HG03565 (cell line): ENCODE measurements around the gene PHLPP1.
A peak's percentile ranks its signal among the peaks of the same experiment; 100 is the strongest.

Experiments
- ATAC-seq: cut with Tn5 transposase; IDR thresholded peaks from one replicate; pipeline ENCODE4 v1.9.1; 2021; ENCODE audit warnings: mild to moderate bottlenecking, moderate library complexity; ENCODE audit not compliant: unreplicated experiment

The PHLPP1 gene

GRCh38 chr18:62928326-62928725, 213.0 kb downstream of the PHLPP1 start:
- no peak for ATAC-seq

GRCh38 chr18:62933261-62933887, 218.0 kb downstream of the PHLPP1 start:
- no peak for ATAC-seq

- no peak for ATAC-seq
These were observed 220.7 kb downstream of the PHLPP1 start for GRCh38 chr18:62935994-62936393.

- no peak for ATAC-seq
These were observed 221.7 kb downstream of the PHLPP1 start for GRCh38 chr18:62937065-62937464.

- no peak for ATAC-seq
These were observed 222.7 kb downstream of the PHLPP1 start for GRCh38 chr18:62938006-62938405.

- peak; percentile 49 for ATAC-seq
These were observed 223.1 kb downstream of the PHLPP1 start for GRCh38 chr18:62938487-62938886.

GRCh38 chr18:62939433-62939832, 224.1 kb downstream of the PHLPP1 start:
- ATAC-seq, result no peak

- no peak for ATAC-seq
These were observed 224.6 kb downstream of the PHLPP1 start for GRCh38 chr18:62939926-62940325.

- ATAC-seq, result no peak
These were observed 227.2 kb downstream of the PHLPP1 start for GRCh38 chr18:62942578-62942977.

- no peak for ATAC-seq
These were observed 229.1 kb downstream of the PHLPP1 start for GRCh38 chr18:62944454-62944853.

- ATAC-seq, result no peak
These were observed 233.4 kb downstream of the PHLPP1 start for GRCh38 chr18:62948788-62949187.

GRCh38 chr18:62950246-62950645, 234.9 kb downstream of the PHLPP1 start:
- ATAC-seq, result no peak

- no peak for ATAC-seq
These were observed 237.5 kb downstream of the PHLPP1 start for GRCh38 chr18:62952807-62953206.

- ATAC-seq, result no peak
These were observed 238.3 kb downstream of the PHLPP1 start for GRCh38 chr18:62953663-62954062.

- no peak for ATAC-seq
These were observed 239.0 kb downstream of the PHLPP1 start for GRCh38 chr18:62954366-62954765.

GRCh38 chr18:62957885-62958472, 242.6 kb downstream of the PHLPP1 start:
- peak; percentile 57 for ATAC-seq

- ATAC-seq, result no peak
These were observed 244.1 kb downstream of the PHLPP1 start for GRCh38 chr18:62959481-62959880.

- ATAC-seq, result no peak
These were observed 248.2 kb downstream of the PHLPP1 start for GRCh38 chr18:62963507-62963906.

- no peak for ATAC-seq
These were observed 249.1 kb downstream of the PHLPP1 start for GRCh38 chr18:62964432-62964831.

- ATAC-seq, result no peak
These were observed 251.7 kb downstream of the PHLPP1 start for GRCh38 chr18:62967089-62967488.

- no peak for ATAC-seq
These were observed 258.3 kb downstream of the PHLPP1 start for GRCh38 chr18:62973689-62974088.

- ATAC-seq, result no peak
These were observed 259.0 kb downstream of the PHLPP1 start for GRCh38 chr18:62974388-62974787.
